HL-60 (cell line): ENCODE results near the gene MEAK7.
A peak's percentile ranks its signal among the peaks of the same experiment; 100 is the strongest.

Source experiments
- GABPA ChIP-seq: IDR thresholded peaks from 2 replicates; pipeline ENCODE4 v1.6.1; 2012; ENCODE audit warnings: low read depth
- POLR2AphosphoS5 ChIP-seq: IDR thresholded peaks from 2 replicates; pipeline ENCODE4 v1.6.1; 2012; ENCODE audit warnings: low read depth
- SPI1 ChIP-seq: IDR thresholded peaks from 2 replicates; pipeline ENCODE4 v1.6.1; 2012; ENCODE audit warnings: low read depth, mild to moderate bottlenecking, borderline replicate concordance
- TF ChIP-seq, protein P1 (sequence below): IDR thresholded peaks from one replicate; pipeline ENCODE4 v1.5.1; 2011; ENCODE audit warnings: low read length, control low read depth, inconsistent platforms; ENCODE audit not compliant: insufficient read depth
- TF ChIP-seq, protein P2 (sequence below): IDR thresholded peaks from 2 replicates; pipeline ENCODE4 v1.6.1; 2012; ENCODE audit warnings: low read depth; ENCODE audit not compliant: insufficient replicate concordance

DNA sequence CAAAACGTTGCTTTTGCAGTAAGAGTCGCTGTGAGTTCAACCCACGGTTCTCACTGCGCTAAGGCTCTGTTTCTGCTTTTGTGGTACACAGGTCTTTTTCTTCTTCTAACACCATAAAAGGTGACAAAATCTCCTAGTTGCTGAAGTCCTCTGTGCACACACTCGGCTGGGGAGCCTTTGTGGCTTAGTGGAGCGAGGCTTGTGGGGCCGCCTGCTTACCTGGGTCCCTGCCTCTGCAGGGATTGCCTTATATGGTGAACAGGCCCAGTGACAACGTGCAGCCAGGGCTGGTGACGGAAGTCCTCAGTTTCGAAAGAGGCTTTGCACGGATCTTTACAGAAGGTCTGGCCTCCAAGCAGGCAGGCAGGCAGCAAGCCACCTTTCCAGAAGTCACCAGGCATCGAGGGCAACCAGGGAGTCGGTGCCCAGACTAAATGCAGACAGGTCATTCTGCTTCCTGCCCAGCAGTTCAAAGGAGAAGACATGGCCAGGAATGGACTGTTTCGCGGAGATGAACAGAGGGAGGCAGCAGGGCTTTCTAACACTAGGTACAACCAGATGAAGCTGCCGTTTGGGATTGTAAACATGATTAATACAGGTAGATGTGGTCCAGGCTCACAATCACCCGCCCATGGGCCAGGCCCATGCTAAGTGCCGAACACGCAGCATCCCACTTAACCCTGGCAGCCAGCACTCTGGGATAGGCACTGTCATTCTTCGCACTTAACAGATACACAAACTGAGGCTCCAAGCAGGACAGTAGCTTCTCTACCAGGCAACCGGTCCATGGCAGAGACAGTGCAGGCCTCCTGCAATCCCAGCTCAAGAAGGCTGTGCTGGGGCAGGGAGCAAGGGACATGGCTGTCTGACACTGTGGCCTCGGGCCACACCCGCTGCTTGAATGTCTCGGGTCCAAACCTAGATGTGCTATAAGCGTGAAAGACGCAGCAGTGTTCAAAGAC is 10.7 kb upstream of the MEAK7 start:
- TF ChIP-seq, protein P1, sequence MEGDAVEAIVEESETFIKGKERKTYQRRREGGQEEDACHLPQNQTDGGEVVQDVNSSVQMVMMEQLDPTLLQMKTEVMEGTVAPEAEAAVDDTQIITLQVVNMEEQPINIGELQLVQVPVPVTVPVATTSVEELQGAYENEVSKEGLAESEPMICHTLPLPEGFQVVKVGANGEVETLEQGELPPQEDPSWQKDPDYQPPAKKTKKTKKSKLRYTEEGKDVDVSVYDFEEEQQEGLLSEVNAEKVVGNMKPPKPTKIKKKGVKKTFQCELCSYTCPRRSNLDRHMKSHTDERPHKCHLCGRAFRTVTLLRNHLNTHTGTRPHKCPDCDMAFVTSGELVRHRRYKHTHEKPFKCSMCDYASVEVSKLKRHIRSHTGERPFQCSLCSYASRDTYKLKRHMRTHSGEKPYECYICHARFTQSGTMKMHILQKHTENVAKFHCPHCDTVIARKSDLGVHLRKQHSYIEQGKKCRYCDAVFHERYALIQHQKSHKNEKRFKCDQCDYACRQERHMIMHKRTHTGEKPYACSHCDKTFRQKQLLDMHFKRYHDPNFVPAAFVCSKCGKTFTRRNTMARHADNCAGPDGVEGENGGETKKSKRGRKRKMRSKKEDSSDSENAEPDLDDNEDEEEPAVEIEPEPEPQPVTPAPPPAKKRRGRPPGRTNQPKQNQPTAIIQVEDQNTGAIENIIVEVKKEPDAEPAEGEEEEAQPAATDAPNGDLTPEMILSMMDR = no peak
- TF ChIP-seq POLR2AphosphoS5 (peak; percentile 46; the same call in 1 of the 2 replicates), GABPA (no peak), SPI1 (peak; percentile 8; the same call in 1 of the 2 replicates)
- TF ChIP-seq, protein P2, sequence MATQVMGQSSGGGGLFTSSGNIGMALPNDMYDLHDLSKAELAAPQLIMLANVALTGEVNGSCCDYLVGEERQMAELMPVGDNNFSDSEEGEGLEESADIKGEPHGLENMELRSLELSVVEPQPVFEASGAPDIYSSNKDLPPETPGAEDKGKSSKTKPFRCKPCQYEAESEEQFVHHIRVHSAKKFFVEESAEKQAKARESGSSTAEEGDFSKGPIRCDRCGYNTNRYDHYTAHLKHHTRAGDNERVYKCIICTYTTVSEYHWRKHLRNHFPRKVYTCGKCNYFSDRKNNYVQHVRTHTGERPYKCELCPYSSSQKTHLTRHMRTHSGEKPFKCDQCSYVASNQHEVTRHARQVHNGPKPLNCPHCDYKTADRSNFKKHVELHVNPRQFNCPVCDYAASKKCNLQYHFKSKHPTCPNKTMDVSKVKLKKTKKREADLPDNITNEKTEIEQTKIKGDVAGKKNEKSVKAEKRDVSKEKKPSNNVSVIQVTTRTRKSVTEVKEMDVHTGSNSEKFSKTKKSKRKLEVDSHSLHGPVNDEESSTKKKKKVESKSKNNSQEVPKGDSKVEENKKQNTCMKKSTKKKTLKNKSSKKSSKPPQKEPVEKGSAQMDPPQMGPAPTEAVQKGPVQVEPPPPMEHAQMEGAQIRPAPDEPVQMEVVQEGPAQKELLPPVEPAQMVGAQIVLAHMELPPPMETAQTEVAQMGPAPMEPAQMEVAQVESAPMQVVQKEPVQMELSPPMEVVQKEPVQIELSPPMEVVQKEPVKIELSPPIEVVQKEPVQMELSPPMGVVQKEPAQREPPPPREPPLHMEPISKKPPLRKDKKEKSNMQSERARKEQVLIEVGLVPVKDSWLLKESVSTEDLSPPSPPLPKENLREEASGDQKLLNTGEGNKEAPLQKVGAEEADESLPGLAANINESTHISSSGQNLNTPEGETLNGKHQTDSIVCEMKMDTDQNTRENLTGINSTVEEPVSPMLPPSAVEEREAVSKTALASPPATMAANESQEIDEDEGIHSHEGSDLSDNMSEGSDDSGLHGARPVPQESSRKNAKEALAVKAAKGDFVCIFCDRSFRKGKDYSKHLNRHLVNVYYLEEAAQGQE = no peak
